ENCODE data around the gene PKIB. TPM values are rescaled to one million over a fixed set of nuclear protein-coding genes. Genes with fewer than 3 reads are reported as not detected.
"Not testable (repeated sequence)": the region's sequence is repeated elsewhere in the genome, so short reads cannot be mapped to it uniquely, and the experiment has no call there.

PKIB gene
- total RNA-seq, 1 experiment from 2014 or later = 6.1 TPM

- not testable (repeated sequence) for DNase-seq (ENCODE audit: low spot score)
Measured at GRCh38 chr6:122744856-122745255, 134.7 kb downstream of the PKIB start.

- DNase-seq (ENCODE audit: low spot score) = no peak
Measured at GRCh38 chr6:122746688-122747087, 136.5 kb downstream of the PKIB start.

GRCh38 chr6:122747573-122747972 lies 137.4 kb downstream of the PKIB start:
- DNase-seq (ENCODE audit: low spot score) = no peak

DNA sequence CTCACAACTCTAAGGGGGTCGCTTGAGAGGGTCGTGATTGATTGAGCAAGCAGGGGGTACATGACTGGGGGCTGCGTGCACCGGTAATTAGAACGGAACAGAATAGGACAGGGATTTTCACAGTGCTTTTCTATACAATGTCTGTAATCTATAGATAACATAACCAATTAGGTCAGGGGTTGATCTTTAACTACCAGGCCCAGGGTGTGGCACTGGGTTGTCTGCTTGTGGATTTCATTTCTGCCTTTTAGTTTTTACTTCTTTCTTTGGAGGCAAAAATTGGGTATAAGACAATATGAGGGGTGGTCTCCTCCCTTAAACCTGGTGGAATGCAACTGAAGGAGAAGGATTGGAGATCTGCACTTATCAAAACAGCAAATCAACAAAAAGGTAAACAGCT lies 138.7 kb downstream of the PKIB start:
- DNase-seq (ENCODE audit: low spot score) = not testable (repeated sequence)

DNA sequence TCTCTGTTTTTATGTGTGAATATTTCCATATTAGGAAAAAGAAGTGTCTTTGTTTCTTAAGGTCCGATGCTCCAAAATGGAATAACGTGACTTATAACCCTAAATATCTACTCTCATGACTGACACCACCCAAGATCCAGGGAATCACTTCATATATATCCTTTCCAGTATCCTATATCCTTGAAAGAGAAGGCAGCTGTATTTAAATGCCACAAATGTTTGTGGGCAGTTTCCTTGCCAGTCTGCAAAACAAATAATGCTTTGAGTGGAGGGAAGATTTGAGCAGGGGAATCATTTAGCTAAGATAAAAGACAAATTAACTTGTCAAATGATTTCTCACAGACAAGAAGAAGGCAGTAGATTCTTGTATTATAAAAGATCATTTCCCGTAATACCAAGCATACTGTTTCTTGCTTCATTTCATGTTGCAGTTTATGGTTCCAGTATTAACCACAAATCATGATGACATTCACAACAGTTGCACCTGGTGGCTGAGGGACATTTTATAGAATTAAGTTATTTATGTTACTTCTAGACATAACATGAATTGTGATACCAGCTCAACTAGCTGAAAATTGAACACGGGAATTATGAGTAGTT lies 139.3 kb downstream of the PKIB start:
- DNase-seq (ENCODE audit: low spot score) = no peak

GRCh38 chr6:122751326-122751725 lies 141.1 kb downstream of the PKIB start:
- DNase-seq (ENCODE audit: low spot score) = no peak

DNA sequence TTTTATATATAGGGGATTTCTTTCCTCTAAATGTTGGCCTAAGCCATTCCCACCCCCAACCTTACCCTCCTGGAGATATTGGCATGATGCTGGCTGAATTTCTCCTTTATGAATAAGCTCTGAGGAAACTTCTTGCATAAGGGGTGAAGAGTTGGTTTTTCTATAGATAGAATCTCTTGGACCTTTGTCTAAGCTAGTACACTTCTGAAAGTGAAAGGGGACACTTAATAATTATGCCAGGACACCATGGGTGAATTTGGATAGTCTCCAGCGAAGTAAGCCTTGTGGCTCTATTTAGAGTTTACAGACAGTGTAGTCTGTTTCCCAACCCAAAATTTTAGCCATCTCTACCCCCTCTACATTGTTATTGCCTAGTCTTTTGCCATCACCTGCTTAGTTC lies 142.3 kb downstream of the PKIB start:
- DNase-seq (ENCODE audit: low spot score) = no peak

DNA sequence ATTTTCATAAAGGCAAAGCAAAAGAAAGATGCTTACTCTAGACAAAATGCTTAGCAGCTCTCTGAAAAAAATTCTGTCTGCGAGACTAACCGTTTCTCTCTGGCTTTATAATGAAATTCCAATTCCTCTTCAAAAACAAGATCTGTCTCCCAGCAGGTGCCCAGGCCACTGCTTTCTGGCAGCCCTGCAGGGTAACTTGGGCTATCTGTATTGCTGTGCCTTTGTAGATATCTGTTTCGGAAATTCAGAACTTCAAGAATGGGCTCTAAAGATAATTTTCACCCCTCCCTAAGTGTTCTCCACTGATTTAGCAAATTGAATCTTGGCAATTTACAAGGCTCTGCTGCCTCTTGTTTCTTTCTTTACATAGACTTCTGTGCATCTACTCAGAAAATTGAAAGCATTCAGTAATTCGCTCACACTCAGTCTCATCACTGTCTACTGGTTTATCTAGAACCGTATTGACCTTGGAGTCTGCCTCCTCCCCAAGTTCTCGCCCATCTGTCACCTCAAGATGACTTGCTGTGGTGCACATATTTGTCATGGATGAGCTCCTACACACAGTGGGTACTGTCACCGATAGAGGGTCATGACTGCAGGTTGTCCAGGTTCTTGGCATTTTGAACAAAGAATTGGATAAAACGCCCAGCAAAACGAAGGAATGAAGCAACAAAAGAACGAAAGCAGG lies 142.9 kb downstream of the PKIB start:
- no peak for DNase-seq (ENCODE audit: low spot score)

DNA sequence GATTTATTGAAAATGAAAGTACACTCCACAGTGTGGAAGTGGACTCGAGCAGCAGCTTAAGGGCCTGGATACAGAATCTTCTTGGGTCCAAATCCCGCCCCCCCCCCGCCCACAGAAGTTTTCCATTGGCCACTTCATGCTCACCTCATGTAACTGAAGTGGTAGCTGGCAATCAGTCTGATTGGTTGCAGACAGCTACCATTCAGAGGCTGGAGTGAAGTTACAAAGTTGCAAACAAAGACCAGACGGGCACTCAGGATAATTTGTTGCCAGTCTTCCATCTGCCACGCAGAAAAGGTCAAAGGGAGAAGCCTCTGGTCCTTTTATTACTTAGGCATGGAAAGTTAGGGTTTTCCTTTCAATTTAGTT lies 143.5 kb downstream of the PKIB start:
- no peak for DNase-seq (ENCODE audit: low spot score)

GRCh38 chr6:122754191-122754731 lies 144.1 kb downstream of the PKIB start:
- DNase-seq (ENCODE audit: low spot score) = no peak

- DNase-seq (ENCODE audit: low spot score) = no peak
Measured at GRCh38 chr6:122755901-122756300, 145.7 kb downstream of the PKIB start.

DNA sequence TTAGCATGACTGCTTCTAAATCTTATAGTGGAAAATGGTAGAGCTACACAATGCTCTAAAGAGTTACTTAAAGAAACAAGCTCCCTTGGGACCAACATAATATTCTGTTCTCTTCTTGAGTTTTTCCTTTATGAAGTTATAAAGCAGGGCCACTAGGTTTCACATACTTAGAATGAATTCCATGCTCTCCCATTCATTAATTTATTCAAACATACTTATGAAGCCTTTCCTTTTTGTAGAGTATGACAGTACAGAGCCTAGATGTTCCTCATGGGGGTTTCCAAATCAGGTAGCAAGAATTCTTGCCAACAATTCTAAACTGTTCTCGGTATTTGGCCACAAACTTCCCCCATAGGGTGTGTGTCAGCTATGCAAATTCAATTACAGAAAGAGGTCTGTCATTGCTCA lies 148.7 kb downstream of the PKIB start:
- no peak for DNase-seq (ENCODE audit: low spot score)

DNA sequence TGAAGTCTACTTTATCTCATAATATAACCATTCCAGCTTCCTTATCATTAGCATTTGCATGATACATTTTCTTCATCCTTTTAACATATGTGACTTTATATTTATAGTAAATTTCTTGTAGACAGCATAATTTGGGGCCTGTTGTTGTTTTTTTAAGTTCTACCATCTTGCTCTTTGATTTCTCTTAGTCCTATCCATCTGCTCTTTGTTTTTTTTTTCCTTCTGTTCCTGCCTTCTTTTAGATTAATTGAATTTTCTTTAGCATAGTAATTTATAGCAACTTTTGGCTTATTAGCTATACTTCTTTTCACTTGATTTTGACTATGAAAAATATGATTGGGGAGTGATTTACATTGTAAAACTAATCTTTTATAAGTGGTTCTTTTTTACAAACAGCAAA lies 150.1 kb downstream of the PKIB start:
- DNase-seq (ENCODE audit: low spot score) = no peak

DNA sequence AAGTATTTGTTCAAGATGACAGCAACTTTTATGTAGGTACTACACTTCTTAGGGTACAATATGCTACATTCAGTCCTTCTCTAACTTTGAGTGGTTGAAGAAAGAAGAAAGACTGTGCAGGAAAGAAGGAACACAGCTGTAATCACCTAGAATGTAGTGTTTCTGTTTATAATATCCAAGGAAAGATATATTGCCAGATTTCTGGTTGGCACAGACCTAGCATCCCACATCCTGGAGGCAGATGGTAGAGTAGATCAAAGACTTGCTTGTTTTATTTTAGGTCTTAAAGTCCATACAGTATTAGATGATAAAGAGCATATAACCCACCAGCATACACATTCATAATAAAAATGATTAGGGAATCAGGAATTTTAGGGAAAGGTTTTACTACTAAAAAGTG lies 156.1 kb downstream of the PKIB start:
- no peak for DNase-seq (ENCODE audit: low spot score)

DNA sequence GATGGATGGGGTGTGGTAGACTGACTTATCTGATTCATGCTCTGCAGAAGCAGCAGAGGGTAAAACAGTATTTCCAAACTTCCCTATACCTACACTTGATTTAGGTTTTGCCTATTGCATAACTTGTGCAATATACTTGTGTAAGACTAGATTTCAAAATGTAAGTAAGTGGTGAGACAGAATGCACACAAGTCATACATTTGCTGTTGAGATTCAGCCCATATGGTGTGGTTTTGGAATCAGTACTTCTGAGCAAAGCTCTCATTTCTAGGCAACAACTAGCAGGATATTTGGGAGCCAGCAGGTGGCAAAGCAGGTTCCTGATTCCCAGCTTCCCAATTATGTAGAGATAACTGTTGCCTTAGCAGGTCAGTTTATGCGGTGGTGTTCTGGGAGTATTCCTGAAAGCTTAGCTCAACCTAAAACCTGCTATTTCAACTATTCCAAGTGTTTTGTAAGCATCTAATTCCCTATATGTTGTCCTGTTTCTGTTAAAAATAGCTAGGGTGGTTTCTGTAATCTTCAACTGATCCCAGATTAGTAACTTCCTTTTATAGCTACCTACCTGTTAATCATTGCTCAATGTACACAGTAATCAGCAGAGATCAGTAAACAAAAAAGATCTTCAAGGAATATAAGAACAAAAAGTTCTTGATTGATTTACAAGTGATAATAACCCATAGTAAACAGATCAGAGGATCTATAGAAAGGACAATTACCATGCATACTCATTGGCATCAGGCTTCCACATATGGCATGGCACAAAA lies 160.8 kb downstream of the PKIB start:
- DNase-seq (ENCODE audit: low spot score) = peak; percentile 63

DNA sequence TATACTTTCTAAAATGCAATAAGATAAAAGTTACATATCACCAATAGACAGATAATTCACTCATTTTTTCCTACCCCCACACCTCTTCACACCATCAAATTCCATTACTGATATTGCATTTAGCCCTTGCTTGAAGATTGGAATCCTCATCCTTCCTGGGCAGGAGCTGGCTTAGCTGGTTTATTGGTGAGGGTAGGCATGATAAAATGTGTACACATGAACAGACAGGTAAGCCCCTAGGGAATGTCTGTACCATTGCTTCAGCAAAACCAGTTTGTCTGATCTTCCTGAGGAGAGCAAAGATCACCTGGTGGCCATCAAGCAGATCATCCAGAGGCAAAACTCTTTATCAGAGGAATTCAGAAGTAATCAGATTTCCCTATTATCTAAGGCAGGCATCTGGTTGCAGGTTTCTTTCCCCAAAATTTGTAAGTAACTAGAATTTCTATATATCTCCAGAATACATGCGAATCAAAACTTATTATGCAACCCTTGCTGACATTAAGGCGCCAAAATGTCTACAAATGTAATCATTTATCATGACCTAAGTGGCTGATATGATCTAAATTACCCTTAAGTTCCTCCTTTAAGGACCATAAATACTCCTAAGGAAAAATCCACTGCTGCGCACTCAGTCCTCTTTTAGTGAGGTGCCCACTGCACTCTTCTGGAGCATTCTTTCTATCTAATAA lies 162.7 kb downstream of the PKIB start:
- DNase-seq (ENCODE audit: low spot score) = no peak

Small RNA genes lying within 50 kb of the gene (small RNA-seq; reads per million reads assigned to genes)
- gene RN7SL564P = not detected

Other genes starting within 250 kb of the PKIB start
- 5.7 and 7.5 TPM in 2 replicates for gene HSF2, start 210.8 kb upstream of the PKIB start, total RNA-seq (2014; rRNA removed; shearing (Covaris generic))
- gene SERINC1, start 138.6 kb upstream of the PKIB start, total RNA-seq (2014; rRNA removed; shearing (Covaris generic)) = 22.9 and 27.0 TPM in 2 replicates
- gene FABP7, start 169.3 kb downstream of the PKIB start, total RNA-seq (2014; rRNA removed; shearing (Covaris generic)) = not detected in 2 replicates
- gene SMPDL3A, start 178.9 kb downstream of the PKIB start, total RNA-seq (2014; rRNA removed; shearing (Covaris generic)) = 1.2 and 3.1 TPM in 2 replicates